AG10803 (cell line): Measurements from ENCODE around the gene NT5DC4.

ENCODE experiments used
- DNase-seq: peaks from one replicate; pipeline ENCODE4 v3.0.0; 2010; ENCODE audit warnings: low read depth
- H3K4me3 ChIP-seq: 2 replicates; pipeline ENCODE4 v1.5.1; 2011; ENCODE audit warnings: mild to moderate bottlenecking, low read length, control low read depth
- CTCF ChIP-seq: conservative IDR thresholded peaks from 2 replicates; pipeline ENCODE4 v1.5.1; 2011; ENCODE audit warnings: mild to moderate bottlenecking, low read length, control low read depth, inconsistent platforms

The NT5DC4 gene

GRCh38 chr2:112740527-112740926, 19.7 kb downstream of the NT5DC4 start:
- DNase-seq, result no peak
- TF ChIP-seq CTCF, result no peak
- H3K4me3 ChIP-seq, result no peak overlapping the region

- TF ChIP-seq CTCF, result peak; percentile 99
- peak; percentile 79 for DNase-seq
- no peak overlapping the region for H3K4me3 ChIP-seq
Observed at GRCh38 chr2:112749755-112750559, 29.1 kb downstream of the NT5DC4 start.

GRCh38 chr2:112750560-112750843, 29.7 kb downstream of the NT5DC4 start:
- H3K4me3 ChIP-seq, result no peak overlapping the region
- no peak for TF ChIP-seq CTCF
- DNase-seq, result peak; percentile 46

GRCh38 chr2:112751451-112752197, 30.8 kb downstream of the NT5DC4 start:
- no peak for DNase-seq
- no peak for TF ChIP-seq CTCF
- no peak overlapping the region for H3K4me3 ChIP-seq

- no peak for DNase-seq
- no peak overlapping the region for H3K4me3 ChIP-seq
- TF ChIP-seq CTCF, result no peak
Observed at GRCh38 chr2:112752667-112753066, 31.8 kb downstream of the NT5DC4 start.

GRCh38 chr2:112754564-112754963, 33.7 kb downstream of the NT5DC4 start:
- TF ChIP-seq CTCF, result no peak
- no peak overlapping the region for H3K4me3 ChIP-seq
- no peak for DNase-seq

- TF ChIP-seq CTCF, result no peak
- H3K4me3 ChIP-seq, result no peak overlapping the region
- DNase-seq, result no peak
Observed at GRCh38 chr2:112755444-112755843, 34.6 kb downstream of the NT5DC4 start.
